NCI-H128 (cell line): ENCODE measurements around the gene TRIOBP.
"Not testable (repeated sequence)": the region's sequence is repeated elsewhere in the genome, so short reads cannot be mapped to it uniquely, and the experiment has no call there.

Experiments
- DNase-seq: peaks from one replicate; lab custom pipeline; 2025; ENCODE audit not compliant: unreplicated experiment; lab: John Stamatoyannopoulos, UW

The TRIOBP gene

GRCh38 chr22:37775785-37776638, 79.2 kb downstream of the TRIOBP start:
- DNase-seq, result no peak

DNA sequence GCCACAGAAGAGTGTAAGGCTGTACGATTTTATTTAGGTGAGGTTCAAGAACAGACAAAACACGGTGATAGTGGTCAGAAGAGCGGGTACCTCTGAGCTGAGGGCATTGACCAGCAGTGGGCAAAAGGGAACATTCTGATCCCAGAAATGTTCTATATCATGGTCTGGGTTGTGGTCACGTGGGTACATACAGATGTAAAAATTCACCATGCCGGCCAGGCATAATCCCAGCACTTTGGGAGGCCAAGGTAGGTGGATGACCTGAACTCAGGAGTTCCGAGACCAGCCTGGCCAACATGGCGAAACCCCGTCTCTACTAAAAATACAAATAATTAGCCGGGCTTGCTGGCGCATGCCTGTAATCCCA, 79.8 kb downstream of the TRIOBP start:
- no peak for DNase-seq

GRCh38 chr22:37777122-37777687, 80.4 kb downstream of the TRIOBP start:
- DNase-seq, result no peak

DNA sequence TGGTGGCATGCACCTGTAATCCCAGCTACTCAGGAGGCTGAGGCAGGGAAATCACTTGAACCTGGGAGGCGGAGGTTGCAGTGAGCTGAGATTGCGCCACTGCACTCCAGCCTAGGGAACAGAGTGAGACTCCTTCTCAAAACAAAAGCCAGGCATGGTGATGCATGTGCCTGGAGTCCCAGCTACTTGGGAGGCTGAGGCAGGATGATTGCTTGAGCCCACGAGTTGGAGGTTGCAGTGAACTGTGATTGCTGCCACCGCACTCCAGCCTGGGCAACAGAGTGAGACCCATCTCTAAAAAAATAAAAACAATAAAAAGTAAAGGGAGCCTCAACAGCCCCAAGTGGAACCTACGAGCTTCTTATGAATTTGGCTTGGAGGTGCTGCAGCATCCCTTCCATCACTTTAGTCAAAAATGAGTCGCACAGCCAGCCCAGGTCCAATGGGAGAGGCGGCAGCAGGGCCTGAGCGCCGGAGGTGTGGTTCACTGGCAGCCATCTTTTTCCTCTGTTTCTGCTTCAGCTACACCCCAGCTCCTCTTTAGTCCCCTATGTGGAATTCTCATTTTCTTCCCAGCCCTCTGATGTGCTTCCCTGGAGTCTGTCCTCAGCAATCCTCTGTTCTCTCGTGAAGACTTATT, 81.6 kb downstream of the TRIOBP start:
- no peak for DNase-seq

DNA sequence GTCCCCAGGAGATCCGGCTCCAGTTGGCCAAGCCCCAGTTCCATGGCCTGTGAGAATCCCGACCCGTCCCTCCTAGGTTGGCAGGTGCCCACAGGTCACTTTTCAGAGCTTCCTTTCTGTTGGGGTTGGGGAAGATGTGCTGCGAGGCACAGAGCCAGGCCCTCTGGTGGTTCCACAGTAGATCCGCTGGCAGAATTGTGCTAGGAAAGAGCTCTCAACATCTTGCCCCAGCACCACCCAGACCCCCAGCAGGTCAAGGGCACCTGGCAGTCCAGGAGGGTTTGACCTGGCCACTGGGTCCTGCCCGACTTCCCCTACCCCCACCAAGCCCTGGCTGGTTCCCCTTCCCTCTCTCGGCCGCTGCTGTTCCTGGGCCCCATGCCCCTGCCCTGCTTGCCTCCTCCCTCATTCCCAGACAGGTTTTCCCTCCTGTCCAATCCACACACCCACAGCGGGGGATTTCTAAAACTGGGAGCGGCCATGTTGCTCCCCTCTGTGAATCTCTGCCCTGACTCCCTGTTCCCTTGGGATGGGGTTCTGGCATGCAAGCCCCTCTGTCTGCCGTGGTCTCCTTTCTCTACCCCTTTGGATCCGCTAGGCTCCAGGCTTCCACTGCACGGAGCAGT, 84.7 kb downstream of the TRIOBP start:
- DNase-seq, result no peak

GRCh38 chr22:37782340-37783168, 85.7 kb downstream of the TRIOBP start:
- no peak for DNase-seq

GRCh38 chr22:37784829-37785495, 88.1 kb downstream of the TRIOBP start:
- DNase-seq, result no peak

DNA sequence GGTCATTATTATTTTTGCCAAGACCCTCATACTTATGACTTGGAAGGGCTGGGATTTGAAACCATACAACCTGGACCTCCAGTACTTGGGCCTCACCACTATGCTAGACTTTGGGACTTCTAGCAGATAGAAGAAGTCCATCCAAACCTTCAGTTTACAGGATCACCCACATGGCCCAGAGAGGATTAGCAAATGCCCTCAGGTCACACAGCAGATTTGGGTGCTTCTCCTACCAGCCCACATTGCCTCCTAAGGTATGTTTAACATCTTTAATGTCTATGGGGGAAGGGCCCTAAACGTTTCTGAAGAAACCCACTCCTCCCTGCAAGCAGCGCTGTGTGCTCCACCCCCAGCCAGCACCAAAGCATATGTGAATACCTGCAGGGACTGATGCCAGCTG, 93.4 kb downstream of the TRIOBP start:
- DNase-seq, result no peak

- no peak for DNase-seq
Measured at GRCh38 chr22:37792494-37792893, 95.6 kb downstream of the TRIOBP start.

DNA sequence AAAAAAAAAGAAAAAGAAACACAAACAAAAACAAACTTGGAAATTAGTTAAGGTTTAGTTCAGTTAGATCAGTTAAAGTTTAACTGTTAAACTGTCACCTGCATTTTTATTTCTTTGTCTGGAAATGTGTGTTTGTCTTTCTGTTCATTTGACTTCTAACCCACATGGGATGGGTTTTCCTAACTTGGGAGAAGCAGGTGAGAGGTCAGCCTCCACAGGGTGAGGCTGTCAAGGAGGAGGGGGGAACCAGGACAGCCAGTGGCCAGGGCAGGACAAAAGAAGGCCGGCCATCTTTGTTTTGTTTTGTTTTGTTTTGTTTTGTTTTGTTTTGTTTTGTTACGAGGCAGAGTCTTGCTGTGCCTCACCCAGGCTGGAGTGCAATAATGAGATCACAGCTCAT, 97.5 kb downstream of the TRIOBP start:
- DNase-seq, result no peak

DNA sequence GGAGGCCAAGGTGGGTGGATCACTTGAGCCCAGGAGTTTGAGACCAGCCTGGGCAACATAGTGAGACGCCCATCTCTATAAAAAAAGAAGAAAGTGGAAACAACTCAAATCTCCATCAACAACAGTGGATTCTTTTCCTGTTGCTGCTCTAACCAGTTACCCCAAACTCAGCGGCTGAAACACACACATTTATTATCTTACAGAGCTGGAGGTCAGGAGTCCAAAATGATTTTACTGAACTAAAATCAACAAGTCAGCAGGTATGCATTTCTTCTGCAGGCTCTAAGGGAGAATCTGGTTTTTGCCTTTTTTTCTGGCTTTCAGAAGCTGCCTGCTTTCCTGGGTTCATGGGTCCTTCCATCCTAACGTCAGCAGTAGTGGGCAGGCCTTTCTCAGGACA, 99.2 kb downstream of the TRIOBP start:
- DNase-seq, result no peak

- not testable (repeated sequence) for DNase-seq
Measured at GRCh38 chr22:37797259-37797658, 100.4 kb downstream of the TRIOBP start.

DNA sequence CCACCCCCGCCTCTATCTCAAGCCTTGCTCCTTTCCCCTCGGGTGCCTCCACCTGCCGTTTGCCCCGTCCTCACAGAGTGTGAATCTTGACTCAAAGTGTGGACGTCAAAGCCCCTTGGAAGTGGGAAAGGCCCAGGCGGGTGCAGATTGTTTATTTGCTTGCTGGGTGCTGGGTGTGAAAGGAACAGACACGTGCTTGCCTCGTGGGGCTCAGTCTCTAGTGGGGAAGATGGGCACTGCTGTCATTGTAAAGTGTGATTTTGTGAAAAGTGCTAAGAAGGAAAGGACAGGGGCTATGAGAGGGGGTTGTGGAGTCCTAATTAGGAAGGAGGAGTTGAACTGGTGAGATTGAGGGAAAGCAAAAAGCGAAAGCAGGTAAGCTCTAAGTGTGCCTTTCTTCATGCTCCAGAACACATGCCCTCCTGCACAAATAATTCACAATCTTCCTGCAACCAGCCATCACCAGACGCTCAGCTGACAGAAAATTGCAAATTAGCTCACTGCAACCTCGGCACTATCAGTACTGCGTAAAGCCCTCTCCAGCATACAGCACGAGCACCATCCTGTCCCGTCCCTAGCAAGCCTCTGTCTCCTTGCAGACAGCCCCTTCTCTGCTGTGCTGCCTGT, 101.1 kb downstream of the TRIOBP start:
- DNase-seq, result no peak

GRCh38 chr22:37799979-37800378, 103.1 kb downstream of the TRIOBP start:
- not testable (repeated sequence) for DNase-seq

DNA sequence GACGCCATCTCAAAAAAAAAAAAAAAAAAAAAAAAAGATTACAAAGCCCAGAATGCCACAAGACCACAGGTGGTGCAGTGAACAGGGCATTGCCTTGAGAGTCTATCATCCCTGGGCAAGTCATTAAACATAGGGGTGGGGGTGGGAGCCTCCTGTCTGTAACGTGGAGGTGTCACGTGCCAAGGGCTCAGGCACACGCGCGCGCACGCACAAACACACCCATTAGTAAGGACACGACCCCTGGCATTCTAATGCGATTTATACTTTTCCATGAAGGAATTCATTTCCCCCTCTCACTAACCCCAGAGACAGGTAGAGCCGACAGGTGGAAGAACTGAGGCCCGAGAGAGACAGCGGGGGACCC, 105.1 kb downstream of the TRIOBP start:
- no peak for DNase-seq

DNA sequence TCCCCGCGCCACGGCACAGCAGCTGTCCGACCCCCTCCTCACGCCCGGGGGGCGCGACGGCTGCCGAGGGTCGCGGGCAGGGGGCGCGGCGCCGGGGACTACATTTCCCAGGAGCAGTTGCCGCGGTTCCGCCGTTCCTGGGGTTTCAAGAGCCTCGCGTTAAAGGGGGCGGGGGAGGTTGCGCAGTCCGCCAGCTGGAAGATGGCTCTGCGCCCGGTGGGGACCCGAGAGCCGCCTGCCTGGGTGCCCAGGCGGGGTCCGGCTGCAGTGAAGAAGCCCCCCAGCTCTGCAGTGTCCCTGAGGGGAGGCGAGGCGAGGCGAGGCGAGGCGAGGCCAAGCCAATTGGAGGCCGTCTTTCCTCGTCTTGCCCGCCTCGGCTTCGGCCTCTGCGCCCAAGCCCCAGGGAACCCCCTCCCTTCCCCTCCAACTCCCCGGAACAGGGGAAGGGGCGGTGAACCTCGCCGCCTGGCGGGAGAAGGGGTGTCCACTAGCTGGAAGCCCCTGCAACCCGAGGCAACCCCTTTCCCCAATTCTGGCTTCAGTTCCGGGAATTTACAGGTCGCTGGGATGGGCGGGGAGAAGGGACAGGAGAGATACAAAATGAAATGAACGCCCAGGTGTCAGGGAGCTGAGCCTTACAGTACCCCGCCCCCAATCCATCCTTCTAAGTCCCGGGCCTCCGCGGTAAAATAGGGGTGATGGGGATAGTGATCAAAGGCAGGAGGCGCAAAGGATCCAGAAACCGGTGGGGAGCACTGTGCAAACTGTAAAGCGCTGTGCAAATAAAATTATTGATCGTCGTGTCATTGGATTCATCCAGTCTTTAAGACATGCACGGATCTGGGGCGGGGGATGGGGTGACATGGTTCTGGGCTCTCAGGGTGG, 105.7 kb downstream of the TRIOBP start:
- peak; percentile 5 for DNase-seq

- DNase-seq, result no peak
Measured at GRCh38 chr22:37803195-37803638, 106.4 kb downstream of the TRIOBP start.

DNA sequence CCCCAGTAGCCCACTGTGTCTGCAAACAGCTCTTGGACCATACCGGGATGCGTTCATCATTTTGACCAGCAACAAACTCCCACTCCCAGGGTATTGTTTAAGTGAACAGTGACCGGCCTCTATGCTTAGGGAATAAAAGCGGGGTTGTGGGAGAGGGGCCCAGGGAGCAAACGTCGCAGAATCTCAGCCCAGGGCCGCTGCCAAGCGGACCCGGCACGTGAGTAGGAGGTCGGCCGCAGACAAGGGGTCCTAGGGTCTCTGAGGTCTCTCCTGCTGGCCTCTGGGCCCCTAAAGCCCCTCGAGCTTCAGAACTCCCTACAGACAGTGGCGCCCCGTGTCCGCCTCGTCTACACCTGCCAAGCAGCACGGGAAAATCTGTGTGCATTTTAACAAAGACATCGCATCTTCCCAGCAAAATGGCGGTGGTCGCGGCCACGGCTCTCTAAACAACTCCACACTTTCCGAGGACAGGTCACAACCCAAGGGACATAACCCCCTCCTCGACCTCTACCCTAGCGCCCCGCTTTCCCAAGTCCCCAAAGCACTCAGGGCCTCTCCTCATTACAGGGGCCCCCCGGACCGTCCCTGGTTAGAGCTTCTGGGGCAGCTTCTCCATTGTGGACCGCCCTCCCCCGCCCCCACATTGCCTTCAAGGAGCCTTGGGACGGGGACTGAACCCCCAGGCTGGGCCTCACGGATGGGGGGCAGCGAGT, 106.9 kb downstream of the TRIOBP start:
- no peak for DNase-seq
